GM21737 (cell line): ENCODE data around the gene PLEKHG2.

Source experiments
- ATAC-seq: cut with Tn5 transposase; IDR thresholded peaks from one replicate; pipeline ENCODE4 v1.9.1; 2021; ENCODE audit warnings: mild to moderate bottlenecking, moderate library complexity; ENCODE audit not compliant: unreplicated experiment

PLEKHG2 gene

DNA sequence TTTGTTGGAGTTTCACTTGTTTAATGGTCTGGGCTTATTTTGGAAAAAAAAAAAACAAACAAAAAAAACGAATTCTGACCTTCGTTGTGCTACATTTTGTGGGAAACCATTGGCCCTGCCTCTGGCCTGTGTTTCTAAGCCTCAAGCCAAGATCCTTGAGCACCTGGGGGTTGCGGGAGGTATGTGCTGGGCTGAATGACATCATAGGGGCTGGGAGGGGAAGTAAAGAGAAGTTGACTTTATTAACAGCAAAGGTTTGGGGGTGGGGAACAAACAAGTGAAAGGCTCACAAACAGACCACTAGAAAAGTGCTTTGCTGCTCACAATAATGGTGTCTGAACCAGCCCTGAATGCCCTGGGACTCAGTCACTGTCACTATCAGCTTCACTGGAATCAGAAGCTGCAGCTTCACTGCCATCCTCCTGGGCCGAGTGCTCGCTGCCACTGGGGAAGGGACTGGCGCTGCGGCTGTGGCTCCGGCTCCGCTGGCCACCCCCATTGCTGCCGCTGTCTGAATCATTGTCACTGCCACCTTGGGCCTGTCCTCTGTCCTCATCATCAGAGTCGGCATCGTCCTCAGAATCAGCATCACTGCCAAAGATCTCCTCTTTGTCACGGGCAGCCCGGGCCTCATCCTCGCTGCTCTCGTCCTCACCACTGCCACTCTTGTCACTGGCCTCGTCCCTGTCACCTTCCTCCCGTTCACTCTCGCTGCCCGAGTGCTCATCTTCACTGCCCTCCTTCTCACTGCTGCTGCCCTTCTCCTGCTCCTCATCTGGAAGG is 26.6 kb upstream of the PLEKHG2 start:
- no peak for ATAC-seq

DNA sequence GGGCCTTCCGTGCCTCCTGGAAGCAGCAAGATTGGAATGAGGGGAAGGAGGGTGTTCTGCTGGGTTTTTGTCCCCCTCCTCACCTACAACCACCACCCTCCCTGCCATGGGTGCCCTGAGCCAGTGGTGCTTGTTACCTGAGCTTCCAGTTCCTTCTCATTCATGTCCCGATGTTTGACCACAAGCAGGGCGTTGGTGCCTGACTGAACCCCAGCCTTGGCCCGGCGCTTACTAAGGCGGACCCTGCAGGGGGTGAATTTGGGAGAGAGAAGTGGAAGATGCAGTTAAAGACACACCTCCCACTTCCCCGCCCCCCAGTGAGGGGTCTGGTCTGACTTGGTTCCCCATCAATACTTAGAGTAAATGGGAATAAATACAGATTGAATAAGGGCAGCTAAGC is 25.9 kb upstream of the PLEKHG2 start:
- no peak for ATAC-seq

DNA sequence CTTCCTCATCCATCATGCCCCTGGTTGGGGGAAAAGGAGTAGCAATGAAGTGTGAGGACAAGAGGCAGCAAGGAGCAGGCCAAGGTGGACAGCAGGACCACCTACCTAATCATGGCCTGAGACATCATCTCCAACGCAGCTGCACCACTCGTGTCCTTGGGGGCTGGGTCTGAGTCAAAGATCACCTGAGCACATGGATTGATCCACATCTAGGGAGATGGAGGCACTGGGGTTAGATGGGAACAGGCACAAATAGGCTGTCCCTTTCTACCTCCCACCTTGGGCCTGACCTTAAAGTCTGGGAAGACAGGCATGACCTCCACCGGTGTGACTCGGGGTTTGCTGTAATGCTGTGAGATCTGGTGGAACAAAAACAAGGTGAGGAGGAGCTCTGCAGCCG is 23.8 kb upstream of the PLEKHG2 start:
- no peak for ATAC-seq

DNA sequence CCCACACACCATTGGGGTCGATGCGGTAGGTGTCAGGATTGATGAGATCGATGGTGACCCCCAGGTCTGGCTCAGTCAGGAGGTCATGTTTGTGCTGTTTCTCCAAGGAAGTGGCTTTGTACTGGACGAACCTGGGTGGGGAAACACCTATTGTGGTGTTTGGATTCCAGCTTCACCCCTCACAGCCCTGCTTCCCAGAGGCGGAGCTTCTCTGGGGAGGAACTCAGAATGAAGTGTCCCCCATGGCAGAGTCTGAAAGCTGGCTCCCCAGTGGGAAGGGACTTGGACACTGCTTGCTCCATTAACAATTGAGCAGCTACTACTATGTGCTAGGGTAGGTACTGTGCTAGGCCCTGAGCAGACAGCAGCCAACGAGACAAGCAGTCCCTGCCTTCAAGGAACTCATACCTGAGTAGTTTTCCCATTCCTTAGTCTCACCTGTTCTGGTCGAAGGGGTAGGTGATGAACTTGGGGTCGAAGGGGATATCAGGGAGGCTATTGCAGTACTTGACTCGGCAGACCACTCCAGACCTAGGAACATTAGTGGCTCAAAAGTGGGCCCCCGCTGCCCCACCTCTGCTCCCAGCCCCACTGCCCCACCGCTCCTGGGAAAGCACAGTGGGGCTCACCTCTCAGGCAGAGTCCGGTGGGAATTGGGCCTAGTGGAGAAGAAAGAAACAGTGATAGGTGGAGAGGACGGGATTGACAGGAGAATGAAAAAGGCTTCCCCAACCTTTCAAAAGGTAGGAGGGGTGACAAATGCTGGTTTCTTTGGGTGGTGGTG is 22.6 kb upstream of the PLEKHG2 start:
- no peak for ATAC-seq

DNA sequence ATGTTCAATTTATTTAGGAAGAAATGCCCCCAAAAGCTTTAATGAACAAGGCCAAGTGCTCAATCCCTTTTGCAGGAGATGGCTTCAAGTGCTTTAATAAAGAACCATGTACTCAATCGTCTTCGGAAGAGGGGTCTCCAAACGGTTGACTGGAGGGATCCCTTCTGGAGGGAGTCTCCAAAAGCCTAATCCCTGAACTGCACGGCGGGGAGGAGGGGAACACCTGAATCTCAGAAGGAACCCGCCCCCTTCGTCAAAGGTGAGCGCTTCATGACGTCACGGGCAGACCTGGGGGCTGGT is 22.1 kb upstream of the PLEKHG2 start:
- no peak for ATAC-seq

DNA sequence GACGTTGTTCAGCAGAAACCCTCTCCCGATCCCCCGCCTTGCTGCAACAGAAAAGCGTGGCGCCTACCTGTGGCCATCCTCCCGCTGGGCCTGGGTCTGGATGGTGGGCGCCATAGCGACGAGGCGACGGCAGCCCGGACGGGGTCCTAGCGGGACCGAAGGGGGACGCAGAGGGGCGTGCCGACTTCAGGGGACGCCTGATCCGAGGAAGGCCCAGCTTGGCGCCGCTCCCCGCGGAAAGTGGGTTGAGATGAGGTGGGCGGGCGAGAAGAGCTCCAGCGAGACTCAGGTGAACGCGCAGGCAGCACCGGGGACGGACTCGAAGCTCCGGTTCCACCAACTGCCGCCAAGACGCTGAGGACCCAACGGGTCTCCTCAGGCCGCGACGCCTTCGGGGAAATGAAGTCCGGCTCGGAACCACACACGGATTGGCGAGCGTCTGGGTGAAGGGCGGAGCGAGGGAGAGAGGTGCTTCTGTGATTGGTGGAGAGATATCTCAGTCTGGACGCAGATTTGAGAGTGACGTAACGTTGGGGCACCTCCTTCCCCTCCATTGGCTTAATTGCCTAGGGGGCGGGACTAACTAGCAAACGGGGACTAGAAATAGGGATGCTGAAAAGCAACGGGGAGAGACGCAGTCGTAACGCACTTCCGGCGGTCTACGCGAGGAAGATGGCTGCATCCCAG is 21.6 kb upstream of the PLEKHG2 start, which contains the start of the genes MED29 and PAF1:
MED29 (plus strand) TSS at position 628 of the 687 bp plus-strand sequence; CDS start at position 673, 45 bp downstream.
PAF1 (minus strand) TSS at position 356 of the 687 bp plus-strand sequence; CDS start at position 114, 242 bp downstream.
- ATAC-seq, result peak; percentile 89

DNA sequence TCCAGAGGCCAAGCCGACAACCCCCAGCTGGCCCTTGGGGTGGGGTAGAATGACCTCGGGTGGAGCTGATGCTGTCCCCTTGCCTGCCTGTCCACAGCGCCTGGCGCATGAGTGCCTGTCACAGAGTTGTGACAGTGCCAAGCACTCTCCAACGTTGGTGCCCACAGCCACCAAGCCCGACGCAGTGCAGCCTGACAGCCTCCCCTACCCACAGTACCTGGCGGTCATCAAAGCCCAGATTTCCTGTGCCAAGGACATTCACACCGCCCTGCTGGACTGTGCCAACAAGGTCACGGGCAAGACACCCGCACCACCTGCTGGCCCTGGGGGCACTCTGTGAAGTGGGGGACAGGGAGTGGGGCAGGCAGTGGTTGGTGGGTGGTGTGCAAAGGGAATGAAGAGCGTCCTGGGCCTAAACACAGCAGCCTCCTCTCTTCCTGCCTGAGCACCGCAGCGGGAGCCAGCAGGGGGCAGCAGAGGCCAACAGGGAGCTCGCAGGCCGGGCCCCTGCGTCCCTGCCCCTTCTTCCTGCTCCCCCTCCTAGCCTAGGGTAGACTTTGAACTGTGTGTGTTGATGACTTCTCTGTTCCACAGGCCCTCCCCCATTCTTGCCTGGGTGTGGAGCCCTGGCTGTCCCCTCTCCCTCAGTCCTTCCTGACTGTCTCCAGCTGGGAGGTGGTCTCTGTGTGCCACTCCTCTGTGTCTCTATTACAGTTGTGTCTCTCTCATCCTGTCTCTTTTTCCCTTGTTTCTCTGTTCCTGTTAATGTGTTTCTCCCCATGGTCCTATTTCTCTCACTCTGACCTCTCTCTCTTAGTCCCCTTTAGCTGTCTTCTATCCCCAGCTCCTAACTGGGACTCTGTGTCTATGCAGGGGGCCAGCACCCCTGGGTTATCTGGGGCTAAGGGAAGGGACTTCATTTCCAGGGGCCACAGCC is 14.8 kb upstream of the PLEKHG2 start:
- ATAC-seq, result peak; percentile 35

DNA sequence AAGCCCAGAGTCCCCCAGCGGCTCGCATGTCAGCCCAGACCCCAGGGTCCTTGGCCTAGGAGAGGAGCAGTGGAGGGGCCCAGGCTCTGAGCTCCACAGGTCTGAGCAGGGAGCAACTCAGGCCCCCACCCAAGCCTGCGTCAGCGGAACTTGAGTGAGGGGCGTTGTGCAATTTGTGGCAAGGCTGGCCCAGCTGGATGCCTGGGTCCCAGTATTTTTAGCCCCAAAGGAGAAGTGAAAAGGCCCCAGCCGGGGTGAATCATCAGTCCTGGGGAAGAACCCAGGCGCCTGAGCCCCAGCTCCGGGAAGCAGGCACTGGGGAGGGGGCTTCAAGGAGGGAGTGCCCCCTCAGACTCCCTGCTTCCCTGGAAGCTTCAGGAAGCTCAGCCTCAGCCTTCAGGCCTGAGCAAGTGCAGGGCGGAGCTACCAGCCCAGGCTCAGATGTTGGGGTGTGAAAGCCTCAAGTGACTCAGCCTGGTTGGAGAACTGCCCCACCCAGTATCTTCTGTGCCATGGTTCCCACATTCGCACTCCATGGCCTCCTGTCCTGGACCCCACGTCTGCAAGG is 14.1 kb upstream of the PLEKHG2 start:
- no peak for ATAC-seq

DNA sequence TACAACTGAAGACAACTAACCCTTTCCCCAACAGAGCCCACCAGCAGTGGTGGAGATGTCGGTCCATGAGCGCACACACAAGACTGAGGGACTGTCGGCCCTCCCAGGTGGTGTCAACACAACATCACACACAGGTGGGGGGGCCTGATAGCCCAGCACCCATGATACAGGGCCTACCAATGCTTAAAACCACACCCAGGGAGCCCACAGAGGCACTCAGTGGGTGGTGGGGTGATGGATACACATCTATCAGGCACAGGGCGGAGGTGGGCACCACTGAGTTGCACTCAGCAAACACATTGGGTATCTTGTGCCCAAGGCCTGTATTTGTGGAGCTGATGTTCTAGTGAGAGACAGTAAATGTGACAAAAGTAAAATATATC is 12.8 kb upstream of the PLEKHG2 start:
- ATAC-seq, result no peak

DNA sequence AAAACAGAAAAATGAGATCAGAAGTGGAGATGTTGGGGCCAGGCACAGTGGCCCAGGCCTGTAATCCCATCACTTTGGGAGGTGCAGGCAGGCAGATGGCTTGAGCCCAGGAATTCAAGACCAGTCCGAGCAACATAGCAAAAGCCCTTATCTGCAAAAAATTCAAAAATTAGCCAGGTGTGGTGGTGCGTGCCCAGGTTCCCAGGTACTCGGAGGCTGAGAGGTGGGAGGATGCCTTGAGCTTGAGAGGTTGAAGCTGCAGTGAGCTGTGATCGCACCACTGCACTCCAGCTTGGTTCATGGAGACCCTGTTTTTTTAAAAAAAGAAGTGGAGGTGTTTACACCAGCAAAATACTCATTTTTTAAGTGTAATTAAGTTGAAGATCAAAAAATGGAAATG is 12.4 kb upstream of the PLEKHG2 start:
- no peak for ATAC-seq

DNA sequence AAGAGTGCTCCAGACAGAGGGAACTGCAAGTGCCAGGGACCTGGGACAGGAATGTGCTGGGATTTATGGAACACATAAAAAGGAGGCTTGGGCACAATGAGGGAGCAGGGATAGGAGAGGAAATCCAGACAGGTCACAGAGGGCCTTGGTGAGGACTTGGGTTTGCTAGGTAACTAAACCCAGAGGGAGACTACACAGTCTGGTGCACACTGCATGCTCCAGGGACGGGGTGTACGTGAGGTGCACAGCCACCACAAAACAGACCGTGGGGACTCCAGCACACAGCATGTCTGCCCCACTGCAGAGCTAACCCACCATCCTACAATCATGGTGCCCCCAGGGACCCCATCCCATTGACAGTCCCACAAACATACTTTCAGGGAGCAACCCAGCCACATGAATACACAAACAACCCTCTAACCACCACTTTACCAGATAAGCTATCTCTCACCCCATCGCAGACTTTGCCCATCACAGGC is 11.4 kb upstream of the PLEKHG2 start:
- ATAC-seq, result no peak

DNA sequence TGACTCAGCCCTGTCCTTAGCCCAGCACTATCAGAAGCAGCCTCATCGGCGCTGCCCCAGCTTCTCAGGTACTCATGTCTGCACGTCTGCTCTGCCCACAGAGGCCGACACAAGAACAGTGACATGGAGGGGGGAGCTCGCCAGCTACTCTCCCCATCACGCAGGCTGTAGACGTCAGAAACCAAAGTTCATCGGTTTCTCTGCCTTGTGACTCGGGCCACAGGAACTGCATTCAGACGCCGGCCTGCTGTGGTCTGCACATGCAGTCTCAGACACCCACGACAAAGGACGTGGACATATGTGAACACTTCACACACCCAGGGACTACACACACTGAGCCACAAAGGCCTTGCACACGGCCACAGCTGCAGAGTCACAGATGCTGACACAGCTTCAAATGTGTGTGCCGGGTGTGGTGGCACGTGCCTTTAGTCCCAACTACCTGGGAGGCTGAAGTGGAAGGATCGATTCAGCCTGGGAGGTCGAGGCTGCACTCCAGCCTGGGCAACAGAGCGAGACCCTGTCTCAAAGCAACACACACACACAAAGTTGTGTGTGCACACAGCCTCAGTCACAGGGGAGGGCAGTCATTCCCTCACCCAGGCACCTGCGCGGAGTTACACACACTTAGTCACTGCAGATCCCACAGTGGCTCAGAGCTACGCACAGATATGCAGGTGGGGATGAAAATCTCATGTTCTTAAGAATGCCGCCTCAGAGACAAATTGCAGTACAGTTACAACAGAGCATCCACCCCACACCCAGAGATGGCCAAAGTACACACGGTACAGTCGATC is 10.7 kb upstream of the PLEKHG2 start:
- peak; percentile 19 for ATAC-seq

DNA sequence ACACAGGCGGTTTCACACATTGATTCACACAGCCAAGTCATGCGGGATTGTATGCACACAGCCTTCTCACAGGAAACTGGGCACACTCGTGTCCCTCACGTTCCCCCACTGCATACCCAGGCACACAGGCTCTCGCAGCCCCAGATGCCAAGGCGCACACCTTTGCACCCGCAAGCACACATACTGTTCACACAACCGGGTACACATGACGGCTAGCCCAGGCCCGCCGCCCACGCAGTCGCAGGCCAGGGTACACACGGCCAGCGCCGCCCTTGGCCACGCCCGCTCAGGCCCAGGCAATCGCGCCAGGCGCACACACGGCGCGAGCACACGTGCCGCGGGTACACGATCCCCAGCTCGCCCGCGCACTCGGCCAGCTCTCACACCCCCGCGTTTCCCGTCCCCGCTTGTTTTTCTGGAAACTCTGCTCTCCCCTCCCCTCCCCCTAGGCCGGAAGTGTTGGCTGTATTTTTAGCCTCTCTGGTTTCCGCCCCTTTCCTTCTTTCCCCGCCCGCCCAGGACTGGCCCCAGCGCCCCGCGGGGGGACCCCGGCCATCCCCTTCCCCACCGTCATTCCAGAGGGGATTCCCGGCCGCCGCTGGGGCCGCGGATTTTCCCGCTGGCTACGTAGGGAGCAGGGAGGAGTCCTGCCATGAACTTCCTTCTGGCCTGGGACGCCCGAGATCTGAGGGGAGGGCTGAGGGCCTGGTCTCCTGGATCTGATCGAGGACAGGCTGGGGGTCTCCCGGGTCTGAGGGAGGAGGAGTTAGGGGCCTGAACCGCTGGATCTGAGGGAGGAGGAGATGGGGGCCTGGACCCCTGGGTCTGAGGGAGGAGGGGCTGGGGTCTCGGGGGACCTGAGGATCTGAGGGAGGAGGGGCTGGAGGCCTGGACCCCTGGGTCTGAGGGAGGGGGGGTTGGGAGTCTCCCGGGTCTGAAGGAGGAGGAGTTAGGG is 9.8 kb upstream of the PLEKHG2 start:
- peak; percentile 18 for ATAC-seq

DNA sequence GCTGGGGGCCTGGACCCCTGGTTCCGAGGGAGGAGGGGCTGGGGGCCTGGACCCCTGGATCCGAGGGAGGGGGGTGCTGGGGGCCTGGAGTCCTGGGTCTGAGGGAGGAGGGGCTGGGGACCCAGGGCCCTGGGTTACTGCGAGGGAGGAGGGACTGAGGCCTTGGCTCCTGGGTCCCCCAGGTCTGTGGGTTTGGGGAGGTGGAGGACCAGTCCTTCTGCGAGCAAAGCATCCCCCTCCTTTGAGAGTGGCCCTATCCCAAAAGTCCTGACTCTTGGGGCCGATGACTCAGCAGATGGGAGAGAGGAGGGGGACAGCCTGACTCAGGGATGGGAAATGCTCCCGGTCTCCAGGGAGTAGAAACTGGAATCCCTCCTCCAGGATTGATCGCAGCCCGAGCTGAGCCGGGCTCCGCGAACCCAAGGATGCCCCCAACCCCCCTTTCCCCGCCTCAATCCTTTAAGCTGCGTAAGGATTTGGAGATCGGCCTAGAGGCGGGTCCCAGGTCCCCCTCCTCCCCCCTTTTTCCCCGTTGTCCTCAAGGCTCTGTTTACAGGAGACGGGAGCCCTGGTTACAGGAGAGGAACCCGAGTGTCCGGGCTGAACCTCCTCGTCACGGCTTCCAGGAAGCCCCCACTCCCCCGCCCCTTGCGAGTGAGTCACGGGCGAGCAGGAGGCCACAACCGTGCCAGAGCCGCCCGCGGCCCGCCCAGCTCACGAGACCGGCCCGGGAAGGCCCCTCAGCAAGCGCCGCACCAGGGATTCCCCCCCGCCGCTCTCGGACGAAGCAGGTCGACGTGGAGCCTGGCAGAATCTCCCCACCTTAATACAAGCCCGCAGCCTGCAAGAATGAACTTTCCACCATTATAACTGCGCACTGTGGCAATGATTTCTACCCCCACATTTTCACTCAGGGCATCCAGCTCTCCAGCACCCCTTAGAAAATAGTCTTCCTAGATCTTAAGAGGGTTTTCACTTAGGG is 8.8 kb upstream of the PLEKHG2 start:
- ATAC-seq, result no peak

DNA sequence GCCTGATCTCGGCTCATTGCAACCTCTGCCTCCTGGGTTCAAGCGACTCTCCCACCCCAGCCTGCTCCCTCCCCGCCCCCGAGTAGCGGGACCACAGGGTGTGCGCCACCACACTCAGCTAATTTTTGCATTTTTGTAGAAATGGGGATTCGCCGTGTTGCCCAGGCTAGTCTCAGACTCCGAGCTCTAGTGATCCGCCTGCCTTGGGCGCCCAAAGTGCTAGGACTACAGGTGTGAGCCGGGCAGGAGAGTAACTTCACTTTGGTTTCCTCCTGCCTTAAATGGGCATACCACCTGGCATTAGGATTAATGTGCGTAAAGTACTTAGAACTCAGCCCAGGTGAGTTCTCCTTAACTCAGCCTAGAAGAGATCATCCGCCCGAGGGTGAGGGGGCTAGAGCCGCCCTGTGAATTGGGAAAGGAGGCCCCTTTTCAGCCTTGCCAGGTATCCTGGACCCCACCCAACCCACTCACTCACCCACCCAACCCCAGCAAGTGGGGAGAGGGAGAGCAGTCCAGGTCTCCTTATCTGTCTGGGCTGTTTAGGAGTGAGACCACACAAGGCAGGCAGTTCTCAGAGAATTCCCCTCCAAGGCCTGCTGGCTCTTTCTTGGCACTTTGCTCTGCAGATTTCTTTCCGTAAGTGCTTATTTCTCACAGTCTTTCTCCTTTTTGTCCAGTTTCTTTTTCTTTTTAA is 7.1 kb upstream of the PLEKHG2 start:
- ATAC-seq, result no peak

DNA sequence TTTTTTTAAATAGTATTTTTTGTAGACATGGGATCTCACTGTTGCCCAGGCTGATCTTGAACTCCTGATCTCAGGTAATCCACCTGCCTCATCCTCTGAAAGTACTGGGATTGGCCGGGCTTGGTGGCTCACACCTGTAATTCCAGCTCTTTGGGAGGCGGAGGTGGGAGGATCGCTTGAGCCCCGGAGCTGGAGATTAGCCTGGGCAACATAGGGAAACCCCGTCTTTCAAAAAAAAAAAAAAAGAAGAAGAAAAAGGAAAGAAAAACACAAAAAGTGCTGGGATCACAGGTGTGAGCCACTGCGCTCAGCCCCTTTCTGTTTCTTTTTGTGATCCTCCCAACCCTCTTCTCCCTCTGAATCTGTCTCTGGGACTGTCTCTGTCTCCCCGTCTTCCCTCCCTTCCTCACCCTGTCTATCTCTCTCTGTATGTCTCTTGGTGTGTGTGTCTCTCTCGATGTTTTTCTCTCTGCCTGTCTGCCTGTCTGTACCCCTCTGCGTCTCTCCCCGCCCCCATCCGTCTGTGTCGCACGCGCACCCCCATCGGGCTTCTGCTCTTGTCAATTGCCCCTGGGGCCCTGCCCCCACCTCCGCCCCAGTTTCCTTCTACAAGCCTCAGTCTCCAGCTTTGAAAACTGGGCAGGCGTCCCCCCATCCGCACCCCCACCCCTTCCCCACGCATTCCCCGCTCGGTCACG is 6.4 kb upstream of the PLEKHG2 start:
- ATAC-seq, result no peak
